ENCODE data around the gene CBX4. TPM values are rescaled to one million over a fixed set of nuclear protein-coding genes. Genes with fewer than 3 reads are reported as not detected.

The CBX4 gene
- polyA plus RNA-seq, 1 of the 3 experiments (the other 2 are of a cell fraction) = 21.9 TPM

DNA sequence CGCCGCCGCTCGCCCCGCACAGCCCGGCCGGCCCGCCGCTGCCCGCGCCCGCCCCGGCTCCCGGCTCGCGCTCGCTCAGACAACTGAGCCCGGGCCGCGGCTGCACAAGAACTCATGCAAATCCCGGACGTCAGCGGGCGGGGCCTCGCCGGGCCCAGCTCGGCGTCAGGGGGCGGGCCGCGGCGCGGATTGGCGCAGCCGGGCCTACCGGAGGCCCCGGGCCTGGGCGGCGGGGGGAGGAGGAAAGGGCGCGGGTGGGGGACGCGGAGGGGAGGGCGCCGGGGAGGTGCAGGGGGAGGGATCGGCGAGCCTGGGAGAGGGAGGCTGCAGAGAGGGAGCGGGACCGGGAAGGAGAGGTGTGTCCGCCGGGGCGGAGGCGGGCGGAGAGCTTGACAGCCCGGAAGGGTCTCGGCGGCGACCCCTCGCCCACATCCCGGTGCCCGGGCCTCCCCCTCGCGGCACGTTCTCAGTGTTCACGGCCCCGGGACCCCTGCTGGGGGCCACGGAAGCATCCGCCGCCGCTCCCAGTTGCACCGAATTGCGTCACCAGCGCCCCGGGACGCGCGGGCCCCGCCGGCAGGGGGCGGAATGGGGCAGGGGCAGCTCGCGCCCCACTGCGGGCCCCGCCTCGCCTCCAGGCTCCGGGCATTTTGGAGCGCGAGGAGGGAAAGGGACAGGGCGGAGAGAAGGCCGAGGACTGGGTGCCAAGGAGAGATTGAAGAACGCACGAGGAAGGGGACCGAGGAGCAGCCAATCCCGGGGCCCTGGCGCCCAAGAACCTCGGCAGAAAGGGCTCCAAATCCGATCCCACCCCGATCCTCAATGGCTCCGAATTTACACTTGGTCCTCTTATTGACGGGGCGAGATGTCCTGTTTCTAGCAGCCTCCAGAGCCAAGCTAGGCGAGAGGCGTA, at the start of gene CBX4 (continued):
- no peak for TF ChIP-seq MEF2A (IDR thresholded peaks at IDR 0.05; ENCODE audit: borderline replicate concordance, low read depth)
- peak; percentile 97 for TF ChIP-seq TAF1 (IDR thresholded peaks at IDR 0.05; ENCODE audit: borderline replicate concordance, low read depth, low read length)
- TF ChIP-seq YY1 (IDR thresholded peaks at IDR 0.05; ENCODE audit: low read depth) = peak; percentile 50; the same call in 1 of the 2 replicates
- TF ChIP-seq RFX5 (IDR thresholded peaks at IDR 0.05; ENCODE audit: low read length) = peak; percentile 64
- 0 out of 2 replicates have a peak, but pooled peaks have one; percentile 31 for TF ChIP-seq NRF1 (IDR thresholded peaks at IDR 0.05; ENCODE audit: low read depth, low read length)
- no peak; the same call in 1 of the 2 replicates for TF ChIP-seq RXRA (IDR thresholded peaks at IDR 0.05; ENCODE audit: borderline replicate concordance, low read depth)
- TF ChIP-seq, protein P1, sequence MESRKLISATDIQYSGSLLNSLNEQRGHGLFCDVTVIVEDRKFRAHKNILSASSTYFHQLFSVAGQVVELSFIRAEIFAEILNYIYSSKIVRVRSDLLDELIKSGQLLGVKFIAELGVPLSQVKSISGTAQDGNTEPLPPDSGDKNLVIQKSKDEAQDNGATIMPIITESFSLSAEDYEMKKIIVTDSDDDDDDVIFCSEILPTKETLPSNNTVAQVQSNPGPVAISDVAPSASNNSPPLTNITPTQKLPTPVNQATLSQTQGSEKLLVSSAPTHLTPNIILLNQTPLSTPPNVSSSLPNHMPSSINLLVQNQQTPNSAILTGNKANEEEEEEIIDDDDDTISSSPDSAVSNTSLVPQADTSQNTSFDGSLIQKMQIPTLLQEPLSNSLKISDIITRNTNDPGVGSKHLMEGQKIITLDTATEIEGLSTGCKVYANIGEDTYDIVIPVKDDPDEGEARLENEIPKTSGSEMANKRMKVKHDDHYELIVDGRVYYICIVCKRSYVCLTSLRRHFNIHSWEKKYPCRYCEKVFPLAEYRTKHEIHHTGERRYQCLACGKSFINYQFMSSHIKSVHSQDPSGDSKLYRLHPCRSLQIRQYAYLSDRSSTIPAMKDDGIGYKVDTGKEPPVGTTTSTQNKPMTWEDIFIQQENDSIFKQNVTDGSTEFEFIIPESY (IDR thresholded peaks at IDR 0.05; ENCODE audit: borderline replicate concordance, low read depth) = no peak
- TF ChIP-seq MXI1 (IDR thresholded peaks at IDR 0.05; ENCODE audit: low read depth, low read length) = peak; percentile 77; the same call in 1 of the 2 replicates
- no peak for TF ChIP-seq GABPA (IDR thresholded peaks at IDR 0.05; ENCODE audit: low read depth)
- TF ChIP-seq FOSL2 (IDR thresholded peaks at IDR 0.05; ENCODE audit: borderline replicate concordance, low read depth) = no peak
- no peak for TF ChIP-seq EZH2phosphoT487 (IDR thresholded peaks at IDR 0.05; ENCODE audit: borderline replicate concordance, low read depth)
- no peak for TF ChIP-seq RAD21 (IDR thresholded peaks at IDR 0.05; ENCODE audit: low read length)

DNA sequence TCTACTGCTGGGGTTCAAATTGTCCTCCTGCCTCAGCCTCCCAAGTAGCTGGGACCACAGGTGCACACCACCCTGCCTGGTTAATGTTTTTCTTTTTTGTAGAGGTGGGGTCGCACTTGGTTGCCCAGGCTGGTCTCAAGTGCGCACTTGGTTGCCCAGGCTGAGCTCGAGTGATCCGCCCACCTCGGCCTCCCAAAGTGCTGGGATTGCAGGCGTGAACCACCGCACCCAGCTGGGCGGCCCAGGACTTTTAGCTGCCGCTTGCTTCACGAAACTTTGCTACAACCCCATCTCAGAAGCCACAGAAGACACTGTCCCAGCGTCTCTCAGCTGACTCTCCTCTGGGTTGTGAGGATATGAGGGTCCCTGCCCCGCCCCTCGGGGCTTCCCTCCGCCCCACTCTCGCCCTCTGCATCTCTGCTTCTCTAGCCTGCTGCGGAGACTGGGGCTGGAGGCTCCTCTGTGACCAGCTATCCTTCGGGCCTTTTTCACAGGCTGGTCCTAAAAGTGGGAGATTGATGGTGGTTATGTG, 48.8 kb upstream of the CBX4 start:
- WGBS (ENCODE audit: low lambda C conversion rate) = 84% methylated on average over 15 of the region's 17 CpGs
- Histone ChIP-seq H3K27me3 (ENCODE audit: insufficient read depth) (peaks cover 28% of the 10 kb centered on the region), H3K4me1 (ENCODE audit: control insufficient read depth in 1 of 2, insufficient read depth in 2 of 2, low read depth in 1 of 2, low read length in 1 of 2) (peaks cover 0 to 21% of the 10 kb centered on the region in 2 experiments; a peak in 1 of 4 replicates), H2AFZ (ENCODE audit: low read depth) (no peak overlapping the region), H3K9ac (no peak overlapping the region), H3K4me2 (no peak overlapping the region), H4K20me1 (ENCODE audit: insufficient read depth) (no peaks in the 10 kb centered on the region), H3K9me2 (no peaks in the 10 kb centered on the region), H3K79me2 (ENCODE audit: insufficient read depth) (no peaks in the 10 kb centered on the region), H3K36me3 (replicated peaks in 1 of 2; ENCODE audit: control insufficient read depth in 1 of 2, insufficient read depth in 2 of 2, low read length in 1 of 2) (no peaks in the 10 kb centered on the region), H3K27ac (ENCODE audit: low read depth in 2 of 2, low read length in 1 of 2) (no peak overlapping the region), H3K9me3 (no peaks in the 10 kb centered on the region), H3F3A (replicated peaks; ENCODE audit: insufficient read depth) (no peaks in the 10 kb centered on the region), H3K4me3 (ENCODE audit: low read depth in 2 of 2, low read length in 1 of 2) (no peak overlapping the region)
- ChIA-PET POLR2A (no interaction called here), CTCF (interaction anchor here (0.7 to 9.5 kb wide), 10 partner anchors 13 to 142 kb away, joined by 3 to 92 read pairs (median 4); partner anchors contain the start of gene CBX4)
- no peak for TF ChIP-seq FOXJ3 (CRISPR knock-in tag; IDR thresholded peaks at IDR 0.05)
- no peak for TF ChIP-seq TAF1 (IDR thresholded peaks at IDR 0.05; ENCODE audit: borderline replicate concordance, low read depth, low read length)
- TF ChIP-seq NFIC (IDR thresholded peaks at IDR 0.05; ENCODE audit: borderline replicate concordance) = no peak
- no peak for TF ChIP-seq FOXM1 (IDR thresholded peaks at IDR 0.05; ENCODE audit: low read depth)
- TF ChIP-seq, protein P2, sequence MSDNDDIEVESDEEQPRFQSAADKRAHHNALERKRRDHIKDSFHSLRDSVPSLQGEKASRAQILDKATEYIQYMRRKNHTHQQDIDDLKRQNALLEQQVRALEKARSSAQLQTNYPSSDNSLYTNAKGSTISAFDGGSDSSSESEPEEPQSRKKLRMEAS (IDR thresholded peaks at IDR 0.05; ENCODE audit: low read depth) = no peak
- no peak for TF ChIP-seq YY1 (IDR thresholded peaks at IDR 0.05; ENCODE audit: low read depth)
- TF ChIP-seq JUND (IDR thresholded peaks at IDR 0.05) = no peak
- no peak for TF ChIP-seq RFX5 (IDR thresholded peaks at IDR 0.05; ENCODE audit: low read length)
- TF ChIP-seq SMC3 (IDR thresholded peaks at IDR 0.05; ENCODE audit: low read depth, low read length) = no peak
- no peak for TF ChIP-seq MEF2A (IDR thresholded peaks at IDR 0.05; ENCODE audit: borderline replicate concordance, low read depth)
- no peak for TF ChIP-seq NRF1 (IDR thresholded peaks at IDR 0.05; ENCODE audit: low read depth, low read length)
- no peak for TF ChIP-seq EP300 (IDR thresholded peaks at IDR 0.05; ENCODE audit: borderline replicate concordance in 1 of 2, low read depth in 1 of 2, low read length in 1 of 2)
- no peak for DNase-seq

All from SK-N-SH (cell line).